Measurements from ENCODE around the gene FAU. TPM values are rescaled to one million over a fixed set of nuclear protein-coding genes. Genes with fewer than 3 reads are reported as not detected.

FAU gene
- total and polyA plus RNA-seq, 2 of the 13 experiments (the other 11 are each of a cell fraction or from before 2014, with no cell fraction given) = 374 to 869 TPM

GRCh38 chr11:65116370-65117205, 5.3 kb downstream of the FAU start (continued):
- TF ChIP-seq SATB2 (CRISPR knock-in tag; IDR thresholded peaks at IDR 0.05) (0 out of 2 replicates have a peak, but pooled peaks have one; percentile 15), ZNF20 (CRISPR knock-in tag; IDR thresholded peaks at IDR 0.05) (no peak), ARNTL (CRISPR knock-in tag; IDR thresholded peaks at IDR 0.05) (no peak), ZNF670 (CRISPR knock-in tag; IDR thresholded peaks at IDR 0.05; ENCODE audit: borderline replicate concordance) (no peak), ZFP90 (CRISPR knock-in tag; IDR thresholded peaks at IDR 0.05; ENCODE audit: borderline replicate concordance) (no peak; the same call in 1 of the 2 replicates), XBP1 (CRISPR knock-in tag; IDR thresholded peaks at IDR 0.05) (no peak), HDAC6 (IDR thresholded peaks at IDR 0.05; ENCODE audit: low read depth, low read length) (no peak), ELK4 (CRISPR knock-in tag; IDR thresholded peaks at IDR 0.05; ENCODE audit: borderline replicate concordance) (no peak), ZBTB14 (CRISPR knock-in tag; IDR thresholded peaks at IDR 0.05) (no peak), ZNF441 (CRISPR knock-in tag; IDR thresholded peaks at IDR 0.05; ENCODE audit: borderline replicate concordance) (no peak), ZNF282 (IDR thresholded peaks at IDR 0.05; ENCODE audit: partially characterized antibody) (no peak), MAFF (IDR thresholded peaks at IDR 0.05; ENCODE audit: low read depth, low read length) (no peak), SOX5 (CRISPR knock-in tag; IDR thresholded peaks at IDR 0.05; ENCODE audit: borderline replicate concordance) (no peak), ZNF230 (CRISPR knock-in tag; IDR thresholded peaks at IDR 0.05) (0 out of 2 replicates have a peak, but pooled peaks have one; percentile 2), ZNF451 (CRISPR knock-in tag; IDR thresholded peaks at IDR 0.05) (no peak), FOXP1 (IDR thresholded peaks at IDR 0.05) (no peak), FOXP1 (CRISPR knock-in tag; IDR thresholded peaks at IDR 0.05) (no peak), POLR2AphosphoS2 (IDR thresholded peaks at IDR 0.05; ENCODE audit: low read depth, low read length) (no peak), ZNF597 (CRISPR knock-in tag; IDR thresholded peaks at IDR 0.05) (no peak), ZNF749 (CRISPR knock-in tag; IDR thresholded peaks at IDR 0.05; ENCODE audit: borderline replicate concordance) (no peak; the same call in 1 of the 2 replicates), ATM (IDR thresholded peaks at IDR 0.05; ENCODE audit: borderline replicate concordance) (no peak), XRCC5 (optimal IDR thresholded peaks at IDR 0.05; ENCODE audit: low read length) (no peak)

Data from HepG2 (cell line).